T-helper 17 cell (primary cell): ENCODE data around the gene RPL18A. TPM values are rescaled to one million over a fixed set of nuclear protein-coding genes. Genes with fewer than 3 reads are reported as not detected.

ENCODE experiments used
- ATAC-seq: fragments of 150-1000 bp; cut with Tn5 transposase; 2 replicates; pipeline ENCODE4 v1.10.0; 2021; ENCODE audit warnings: mild to moderate bottlenecking, moderate library complexity
- DNase-seq, 3 donors: peaks; one replicate each; pipeline versions ENCODE4 v3.0.0 to v3.0.0-alpha.2; 2020 to 2021
- H3K9me3 ChIP-seq: one replicate; pipeline ENCODE4 v1.7.0; 2013; ENCODE audit warnings: low read length, mild to moderate bottlenecking; ENCODE audit not compliant: control insufficient read depth, poor library complexity, severe bottlenecking
- H3K27ac Mint-ChIP-seq: one replicate; pipeline ENCODE4 v1.8.0; 2022; ENCODE audit warnings: mild to moderate bottlenecking, moderate library complexity, mixed read lengths
- H3K27me3 Mint-ChIP-seq: one replicate; pipeline ENCODE4 v1.8.0; 2022; ENCODE audit warnings: mixed read lengths
- H3K36me3 Mint-ChIP-seq: one replicate; pipeline ENCODE4 v1.8.0; 2022; ENCODE audit warnings: low read depth, mixed read lengths
- H3K4me1 Mint-ChIP-seq: one replicate; pipeline ENCODE4 v1.8.0; 2022; ENCODE audit warnings: mild to moderate bottlenecking, mixed read lengths
- H3K4me3 Mint-ChIP-seq: one replicate; pipeline ENCODE4 v1.8.0; 2022; ENCODE audit warnings: mild to moderate bottlenecking, moderate library complexity, mixed read lengths
- total RNA-seq, 4 donors: library from RNA in 2 of 4; stranded (reverse) in 2 of 4; gene quantifications; one replicate each; pipeline ENCODE4 v1.2.3 and lab custom pipeline; 2022 to 2026

Gene RPL18A
- total RNA-seq: 1,000 to 10,000 TPM; 3,447 to 3,486 TPM
- total RNA-seq (lab: John Stamatoyannopoulos, UW): 617 to 628 reads per million in 2 donors

- Mint-ChIP-seq H3K27me3 (no peaks in the 10 kb centered on the region), H3K4me1 (peaks cover 28% of the 10 kb centered on the region), H3K4me3 (peak within 1 kb of the TSS; percentile 97), H3K27ac (peak within 1 kb of the TSS; percentile 93), H3K36me3 (peaks cover 2% of the 10 kb centered on the region)
- DNase-seq: peak; percentile 92 to 98 (median 98)
- peak; percentile 96 for ATAC-seq
- no peaks in the 10 kb centered on the region for H3K9me3 ChIP-seq
These were observed at the start of gene RPL18A for GRCh38 chr19:17859533-17860330. Gene RPL18A (plus strand): TSS chr19:17859910. CDS start chr19:17859957, 47 bp downstream.

- Mint-ChIP-seq H3K27me3 (no peaks in the 10 kb centered on the region), H3K36me3 (no peaks in the 10 kb centered on the region), H3K4me1 (peaks cover 11% of the 10 kb centered on the region), H3K27ac (no peak overlapping the region), H3K4me3 (no peak overlapping the region)
- H3K9me3 ChIP-seq: no peaks in the 10 kb centered on the region
- ATAC-seq (no peak), DNase-seq (no peak)
These were observed 48.6 kb upstream of the RPL18A start for GRCh38 chr19:17811103-17811502.

GRCh38 chr19:17811681-17812080 lies 48.0 kb upstream of the RPL18A start:
- H3K27ac Mint-ChIP-seq: no peak overlapping the region
- H3K4me3 Mint-ChIP-seq: no peak overlapping the region
- DNase-seq (no peak), ATAC-seq (no peak)
- no peaks in the 10 kb centered on the region for H3K36me3 Mint-ChIP-seq
- H3K27me3 Mint-ChIP-seq: no peaks in the 10 kb centered on the region
- H3K9me3 ChIP-seq: no peaks in the 10 kb centered on the region
- H3K4me1 Mint-ChIP-seq: peaks cover 15% of the 10 kb centered on the region

GRCh38 chr19:17812099-17812498 lies 47.6 kb upstream of the RPL18A start:
- H3K4me1 Mint-ChIP-seq: peaks cover 15% of the 10 kb centered on the region
- no peak for DNase-seq
- no peak for ATAC-seq
- no peaks in the 10 kb centered on the region for H3K9me3 ChIP-seq
- H3K4me3 Mint-ChIP-seq: no peak overlapping the region
- H3K27ac Mint-ChIP-seq: no peak overlapping the region
- no peaks in the 10 kb centered on the region for H3K36me3 Mint-ChIP-seq
- no peaks in the 10 kb centered on the region for H3K27me3 Mint-ChIP-seq

- H3K4me1 Mint-ChIP-seq: peaks cover 6% of the 10 kb centered on the region
- H3K27me3 Mint-ChIP-seq: no peaks in the 10 kb centered on the region
- H3K27ac Mint-ChIP-seq: no peak overlapping the region
- ATAC-seq (no peak), DNase-seq (no peak)
- H3K36me3 Mint-ChIP-seq: no peaks in the 10 kb centered on the region
- H3K9me3 ChIP-seq: no peaks in the 10 kb centered on the region
- H3K4me3 Mint-ChIP-seq: no peak overlapping the region
These were observed 41.9 kb upstream of the RPL18A start for GRCh38 chr19:17817668-17818363.

GRCh38 chr19:17821190-17821589 lies 38.5 kb upstream of the RPL18A start, which contains the start of gene INSL3:
Gene INSL3 (minus strand): TSS chr19:17821519. CDS start chr19:17821506, 13 bp downstream.
- no peaks in the 10 kb centered on the region for H3K27me3 Mint-ChIP-seq
- H3K9me3 ChIP-seq: no peaks in the 10 kb centered on the region
- H3K4me3 Mint-ChIP-seq: no peak within 1 kb of the TSS
- H3K4me1 Mint-ChIP-seq: peaks cover 8% of the 10 kb centered on the region
- no peaks in the 10 kb centered on the region for H3K36me3 Mint-ChIP-seq
- no peak within 1 kb of the TSS for H3K27ac Mint-ChIP-seq
- DNase-seq (no peak), ATAC-seq (no peak)

- Mint-ChIP-seq H3K4me1 (peaks cover 9% of the 10 kb centered on the region), H3K27ac (peak overlapping the region; percentile 83), H3K4me3 (no peak overlapping the region), H3K36me3 (peaks cover 4% of the 10 kb centered on the region), H3K27me3 (no peaks in the 10 kb centered on the region)
- DNase-seq: no peak
- no peaks in the 10 kb centered on the region for H3K9me3 ChIP-seq
- no peak for ATAC-seq
These were observed 35.4 kb upstream of the RPL18A start for GRCh38 chr19:17824339-17824738.

- no peak overlapping the region for H3K4me3 Mint-ChIP-seq
- no peak overlapping the region for H3K27ac Mint-ChIP-seq
- peaks cover 7% of the 10 kb centered on the region for H3K36me3 Mint-ChIP-seq
- H3K27me3 Mint-ChIP-seq: no peaks in the 10 kb centered on the region
- H3K4me1 Mint-ChIP-seq: peaks cover 9% of the 10 kb centered on the region
- ATAC-seq: no peak
- DNase-seq: no peak
- H3K9me3 ChIP-seq: no peaks in the 10 kb centered on the region
These were observed 33.1 kb upstream of the RPL18A start for GRCh38 chr19:17826508-17827056.

GRCh38 chr19:17829855-17830566 lies 29.7 kb upstream of the RPL18A start:
- peaks cover 12% of the 10 kb centered on the region for H3K4me1 Mint-ChIP-seq
- H3K27ac Mint-ChIP-seq: no peak overlapping the region
- no peak overlapping the region for H3K4me3 Mint-ChIP-seq
- no peak for ATAC-seq
- H3K9me3 ChIP-seq: no peaks in the 10 kb centered on the region
- no peaks in the 10 kb centered on the region for H3K27me3 Mint-ChIP-seq
- DNase-seq: no peak
- peaks cover 7% of the 10 kb centered on the region for H3K36me3 Mint-ChIP-seq

- H3K9me3 ChIP-seq: no peaks in the 10 kb centered on the region
- Mint-ChIP-seq H3K27ac (no peak overlapping the region), H3K27me3 (no peaks in the 10 kb centered on the region), H3K4me1 (peaks cover 16% of the 10 kb centered on the region), H3K36me3 (peaks cover 14% of the 10 kb centered on the region), H3K4me3 (no peak overlapping the region)
- ATAC-seq: peak; percentile 78
- peak; percentile 24 to 39 (median 25) for DNase-seq
These were observed 28.9 kb upstream of the RPL18A start for GRCh38 chr19:17830567-17831418.

GRCh38 chr19:17831419-17831888 lies 28.3 kb upstream of the RPL18A start:
- H3K9me3 ChIP-seq: no peaks in the 10 kb centered on the region
- Mint-ChIP-seq H3K27ac (no peak overlapping the region), H3K27me3 (no peaks in the 10 kb centered on the region), H3K4me1 (peaks cover 19% of the 10 kb centered on the region), H3K36me3 (peaks cover 15% of the 10 kb centered on the region), H3K4me3 (no peak overlapping the region)
- DNase-seq: no peak
- no peak for ATAC-seq
